HG02973 (cell line): Measurements from ENCODE around the gene OR10G7.

ENCODE experiments used
- ATAC-seq: cut with Tn5 transposase; IDR thresholded peaks from one replicate; pipeline ENCODE4 v1.9.1; 2021; ENCODE audit warnings: moderate library complexity; ENCODE audit not compliant: unreplicated experiment

The OR10G7 gene, protein sequence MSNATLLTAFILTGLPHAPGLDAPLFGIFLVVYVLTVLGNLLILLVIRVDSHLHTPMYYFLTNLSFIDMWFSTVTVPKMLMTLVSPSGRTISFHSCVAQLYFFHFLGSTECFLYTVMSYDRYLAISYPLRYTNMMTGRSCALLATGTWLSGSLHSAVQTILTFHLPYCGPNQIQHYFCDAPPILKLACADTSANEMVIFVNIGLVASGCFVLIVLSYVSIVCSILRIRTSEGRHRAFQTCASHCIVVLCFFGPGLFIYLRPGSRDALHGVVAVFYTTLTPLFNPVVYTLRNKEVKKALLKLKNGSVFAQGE

DNA sequence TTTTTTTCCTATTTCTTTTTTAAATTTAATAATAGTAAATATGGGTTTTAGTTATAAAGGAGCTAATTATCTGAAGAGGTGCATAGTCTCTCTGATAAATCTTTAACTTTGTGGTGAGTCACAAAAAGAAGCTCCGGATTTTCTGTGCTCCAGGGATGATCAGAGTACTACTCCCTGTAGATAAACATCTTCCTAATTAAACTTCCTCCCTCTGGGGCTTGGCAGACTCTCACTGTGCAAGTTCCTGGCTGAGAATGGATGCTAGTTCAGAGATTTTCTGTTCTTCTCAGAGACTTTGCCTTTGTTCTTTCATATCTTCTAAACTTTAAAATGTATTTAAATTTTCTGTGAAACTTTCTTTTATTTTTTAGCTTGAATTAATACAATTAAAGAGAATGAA is at the start of gene OR10G7:
Gene OR10G7, minus strand, starts transcription at position 72 of the 400 bp plus-strand sequence. CDS start 2,324 bp downstream, outside the sequence.
- ATAC-seq, result no peak

DNA sequence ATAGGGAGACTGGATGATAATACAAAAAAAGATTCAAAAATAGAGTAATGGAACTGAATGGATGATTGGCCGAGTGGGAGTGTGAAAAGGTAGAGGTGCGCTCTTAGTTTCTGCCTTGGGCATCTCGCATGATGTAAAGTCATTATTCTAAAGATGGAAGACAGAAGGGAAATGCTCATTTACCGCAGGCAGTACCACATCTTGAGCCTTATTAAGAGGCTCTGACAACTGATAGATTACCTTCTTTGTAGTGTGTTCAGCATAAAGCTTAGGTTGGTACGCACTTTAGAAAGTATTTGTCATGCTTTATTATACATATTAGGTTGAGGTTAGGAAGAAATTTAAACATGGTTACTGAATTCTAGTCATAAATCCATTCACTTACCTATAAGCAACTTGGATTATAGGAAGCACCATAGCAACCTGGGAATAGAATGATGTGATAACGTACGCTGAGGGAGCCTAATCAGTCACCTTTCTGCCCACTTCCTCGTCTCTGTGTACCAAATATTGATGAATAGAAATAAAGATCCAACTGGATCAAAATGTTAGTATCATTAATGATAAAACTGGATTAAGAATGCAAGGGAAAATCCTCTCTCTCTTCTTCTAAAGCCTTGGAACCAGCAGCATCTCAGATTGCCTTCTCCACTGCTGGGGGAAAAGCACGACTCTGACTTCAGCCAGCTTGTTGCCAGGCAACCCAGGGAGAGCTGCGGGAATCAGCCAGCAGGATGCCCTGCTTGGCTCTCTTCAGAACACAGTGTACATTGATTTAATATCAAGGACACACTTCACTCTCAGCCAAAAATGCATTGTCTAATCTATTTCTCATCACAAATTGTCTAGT is 45.1 kb upstream of the OR10G7 start:
- ATAC-seq, result no peak

DNA sequence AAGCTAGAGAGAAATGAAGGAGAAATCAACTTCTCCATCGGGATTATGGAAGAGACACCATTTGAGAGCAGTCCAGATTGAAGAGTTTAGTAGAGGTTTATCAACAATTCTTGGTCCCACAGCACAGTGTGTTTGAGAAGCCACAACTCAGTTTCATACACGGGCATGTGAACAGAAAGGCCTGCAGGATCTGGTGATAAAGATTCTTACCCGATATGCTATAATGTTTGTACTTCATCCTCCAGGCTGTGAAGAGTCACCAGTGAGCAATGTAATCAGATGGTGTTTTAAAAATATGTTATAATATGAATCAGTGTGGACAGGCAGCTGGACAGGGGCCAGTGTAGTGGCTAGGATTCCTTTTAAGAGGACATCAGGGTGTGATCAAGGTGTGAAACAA is 44.5 kb upstream of the OR10G7 start:
- ATAC-seq, result no peak

DNA sequence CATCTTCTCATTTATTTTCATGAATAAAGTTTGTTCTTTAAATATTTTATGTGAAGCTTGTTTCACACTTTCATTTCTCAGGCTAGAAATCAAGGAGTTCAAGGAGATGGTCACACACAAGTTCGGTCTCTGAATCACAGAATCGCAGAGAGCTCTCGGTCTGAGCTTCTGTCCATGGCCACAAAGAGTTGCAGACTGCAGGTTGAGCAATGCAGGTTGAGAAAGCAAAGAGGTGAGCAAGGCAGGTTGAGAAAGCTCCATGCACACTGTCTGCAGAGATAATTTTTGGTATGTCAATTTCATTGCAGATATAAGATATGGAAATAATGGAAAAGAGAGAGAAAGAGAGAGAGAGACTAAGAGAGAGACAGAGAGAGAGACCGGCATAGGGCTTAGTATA is 41.2 kb upstream of the OR10G7 start:
- ATAC-seq, result no peak

DNA sequence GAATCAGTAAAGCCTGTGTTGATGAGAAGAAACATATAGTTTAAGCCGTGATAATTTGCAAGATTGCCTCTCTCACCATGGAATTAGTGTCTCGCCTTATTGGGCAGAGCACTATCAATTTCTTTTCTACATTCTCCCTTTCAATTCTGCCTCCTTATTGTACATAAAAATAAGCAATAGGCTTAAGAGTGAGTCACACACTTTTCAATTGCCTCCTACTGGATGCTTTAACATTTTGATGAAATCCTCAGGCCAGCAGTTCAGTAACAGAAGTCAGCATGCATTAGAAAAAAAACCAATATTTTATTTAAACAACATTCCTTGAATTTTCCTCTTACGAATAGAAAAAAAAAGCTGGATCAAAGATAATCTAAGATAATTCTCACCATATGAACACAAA is 40.4 kb upstream of the OR10G7 start:
- no peak for ATAC-seq

DNA sequence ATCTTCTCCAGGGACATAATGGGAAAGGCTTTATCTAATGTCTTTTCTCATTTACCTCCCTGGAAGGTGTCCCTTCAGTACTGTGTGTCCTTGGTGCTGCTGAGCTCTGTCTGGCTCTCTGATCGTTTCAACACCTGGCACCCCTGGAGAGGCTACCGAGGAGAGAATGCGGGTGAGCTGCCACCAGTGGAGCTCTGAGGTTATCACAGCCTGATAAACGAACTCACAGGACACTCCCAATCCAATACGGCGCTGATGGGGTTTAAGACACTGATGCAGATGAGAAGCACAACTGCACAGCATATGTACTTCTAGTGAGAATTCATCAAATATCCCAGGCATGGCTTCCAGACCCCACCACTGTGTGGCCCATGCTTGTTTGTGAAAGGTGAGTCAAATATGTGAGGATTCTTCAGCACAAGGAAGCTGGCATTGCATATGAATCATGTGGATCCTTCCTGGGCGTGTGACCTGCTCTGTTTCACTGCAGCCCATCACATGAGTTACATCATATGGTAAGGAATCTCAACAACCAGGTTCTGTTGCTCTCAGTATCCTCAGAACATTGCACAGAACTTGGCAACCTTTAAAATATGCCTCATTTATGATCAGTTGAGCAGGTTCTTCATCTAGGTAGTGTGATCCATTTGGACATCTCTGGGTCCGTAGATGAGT is 39.3 kb upstream of the OR10G7 start:
- no peak for ATAC-seq

DNA sequence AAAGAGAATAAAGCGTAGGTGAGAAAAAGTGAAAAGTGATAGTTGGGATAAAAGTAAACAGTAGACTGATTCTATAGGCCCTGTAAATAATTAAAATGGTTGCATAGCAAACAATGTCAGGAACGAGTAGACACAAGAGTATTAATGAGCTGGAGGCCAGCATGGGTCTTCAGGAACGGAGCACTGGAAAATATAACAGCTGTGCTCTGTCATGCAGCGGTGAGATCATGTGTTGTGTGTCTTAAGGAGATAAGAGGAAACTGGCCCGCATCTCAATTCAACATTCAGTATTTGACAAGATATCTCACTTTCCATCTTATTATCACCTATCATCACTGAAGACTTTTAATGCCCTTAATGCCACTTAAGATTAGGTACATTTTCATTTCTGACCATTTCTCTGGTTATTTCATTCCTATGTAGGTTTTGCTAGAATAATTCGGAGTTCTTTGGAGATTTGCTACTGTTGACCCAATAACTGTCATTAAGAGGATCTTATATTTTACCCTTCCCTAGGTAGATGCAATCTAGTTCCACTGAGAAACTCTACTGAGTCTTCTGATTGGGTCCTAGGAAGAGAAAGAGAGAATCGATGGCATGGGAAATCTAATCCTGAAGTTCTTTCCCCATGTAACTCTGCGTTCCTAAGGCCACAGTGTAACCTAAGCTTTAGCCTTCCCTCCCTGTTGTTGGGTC is 38.7 kb upstream of the OR10G7 start:
- ATAC-seq, result no peak

DNA sequence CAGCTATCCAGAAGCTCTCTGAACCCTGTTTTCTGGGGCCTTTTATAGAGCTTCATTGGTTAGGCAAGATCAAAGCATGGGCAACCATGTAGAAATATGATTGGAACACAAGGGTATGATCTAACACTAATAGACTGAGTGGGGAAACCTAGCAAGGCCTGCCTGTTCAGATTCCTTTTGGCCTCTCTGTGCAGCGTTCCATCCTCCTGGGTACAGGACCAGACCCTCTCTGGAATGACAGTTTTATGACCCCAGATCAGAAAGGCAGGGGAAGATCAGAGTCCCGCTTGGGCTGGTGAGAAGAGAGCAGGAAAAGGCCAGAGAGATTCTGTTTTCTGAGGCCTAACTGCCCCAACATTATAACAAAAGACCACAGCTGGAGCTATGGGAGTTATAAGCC is 37.5 kb upstream of the OR10G7 start:
- no peak for ATAC-seq

DNA sequence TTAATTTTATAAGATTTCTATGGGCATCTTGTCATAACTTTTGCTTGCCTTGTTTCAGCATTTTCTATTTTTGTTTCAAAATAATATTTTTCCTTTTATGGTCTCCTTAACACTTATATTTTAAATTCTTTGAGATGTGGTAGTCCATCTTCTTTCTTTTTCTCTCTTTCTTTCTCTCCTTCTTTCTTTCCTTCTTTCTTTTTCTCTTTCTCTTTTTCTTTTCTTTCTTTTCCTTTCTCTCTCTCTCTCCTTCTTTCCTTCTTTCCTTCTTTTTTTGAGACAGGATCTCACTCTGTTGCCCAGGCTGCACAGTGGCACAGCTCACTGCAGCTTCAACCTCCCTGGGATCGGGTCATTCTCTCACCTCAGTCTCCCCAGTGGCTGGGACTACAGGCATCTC is 36.1 kb upstream of the OR10G7 start:
- ATAC-seq, result no peak

DNA sequence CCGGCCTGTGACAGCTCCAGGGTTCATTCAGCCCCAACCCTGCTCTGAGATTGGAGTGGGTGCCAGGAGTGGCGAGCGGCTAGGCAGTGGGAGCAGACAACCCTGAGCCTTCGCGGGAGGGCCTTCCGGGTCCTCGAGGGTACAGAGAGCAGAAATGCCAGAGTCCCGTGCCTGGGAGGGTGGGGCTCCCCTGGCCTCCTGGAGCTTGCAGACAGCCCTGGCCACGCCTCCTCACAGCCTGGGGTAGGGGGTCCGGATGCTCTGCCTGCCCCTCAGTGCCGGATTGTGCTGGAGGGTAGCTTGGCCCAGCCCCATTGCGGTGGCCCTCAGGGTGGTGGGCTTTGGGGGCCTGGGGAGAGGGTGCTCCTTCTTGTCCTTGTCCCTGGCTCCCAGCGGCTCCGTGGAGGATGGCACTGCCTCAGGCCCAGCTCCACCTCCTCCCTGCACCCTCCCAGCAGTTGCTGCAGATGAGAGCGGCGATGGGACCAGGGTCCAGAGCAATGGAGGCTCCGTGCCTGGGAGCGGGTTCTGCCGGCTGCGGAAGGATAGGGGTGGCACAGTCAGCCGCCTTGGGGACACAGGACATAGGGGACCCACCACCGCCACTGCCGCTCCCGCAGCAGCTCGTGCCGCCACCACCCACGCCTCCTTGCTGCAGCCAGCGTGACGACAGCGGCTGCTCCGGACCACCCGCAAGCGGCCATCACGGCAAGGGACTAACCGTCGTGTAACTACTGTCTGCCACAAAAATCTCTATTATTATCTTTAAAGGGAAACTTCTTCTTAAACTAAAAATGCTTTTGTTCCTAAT is 34.9 kb upstream of the OR10G7 start:
- ATAC-seq, result peak; percentile 64

DNA sequence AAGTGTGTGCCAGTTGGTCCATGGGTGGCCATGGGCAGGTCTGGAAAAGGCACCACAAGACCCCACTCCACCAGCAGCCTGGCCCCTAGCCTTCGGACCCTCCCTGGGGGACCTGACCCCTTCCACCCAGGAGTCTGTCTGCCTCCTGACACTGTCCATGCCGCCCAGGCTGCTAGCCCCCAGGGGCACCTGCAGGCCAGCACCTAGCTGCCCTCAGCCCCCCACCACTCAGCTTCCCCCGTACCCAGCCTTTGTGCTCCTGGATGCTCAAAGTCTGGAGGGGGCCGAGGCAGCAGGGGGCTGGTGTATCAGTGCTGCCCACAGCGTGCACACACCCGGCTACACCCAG is 34.3 kb upstream of the OR10G7 start:
- ATAC-seq, result no peak

DNA sequence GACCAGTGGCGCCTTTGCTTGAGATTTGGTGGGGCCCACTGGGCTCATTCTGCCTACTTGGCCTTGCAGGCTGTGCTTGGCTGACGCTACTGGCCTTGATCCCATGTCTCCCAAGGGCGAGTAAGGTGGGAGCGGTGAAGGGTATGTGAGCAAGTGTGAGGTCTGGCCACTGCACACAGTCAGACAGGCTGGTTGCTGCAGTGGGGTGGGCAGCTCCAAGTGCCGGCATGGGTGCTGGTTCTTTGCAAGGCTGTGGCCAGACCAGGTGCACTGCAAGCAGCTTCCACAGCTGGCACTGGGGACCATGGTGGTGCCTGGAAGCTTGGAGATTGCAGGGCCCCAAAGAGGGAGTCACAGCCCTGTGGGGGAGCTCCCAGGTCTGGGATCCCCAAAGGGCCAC is 33.4 kb upstream of the OR10G7 start:
- no peak for ATAC-seq

DNA sequence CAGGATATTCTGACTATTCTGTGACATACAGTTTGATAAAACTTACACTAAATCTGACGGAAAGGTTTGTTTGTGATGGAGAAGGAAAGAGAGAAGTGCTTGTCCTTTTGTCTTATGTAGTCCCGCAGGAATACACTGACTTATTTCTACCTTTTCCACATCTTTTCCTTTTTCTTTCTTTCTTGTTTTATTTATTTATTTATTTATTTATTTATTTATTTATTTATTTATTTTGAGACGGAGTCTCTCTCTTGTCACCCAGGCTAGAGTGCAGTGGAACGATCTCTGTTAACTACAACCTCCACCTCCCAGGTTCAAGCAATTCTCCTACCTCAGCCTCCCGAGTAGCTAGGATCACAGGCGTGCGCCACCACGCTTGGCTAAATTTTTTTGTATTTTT is 31.0 kb upstream of the OR10G7 start:
- no peak for ATAC-seq

DNA sequence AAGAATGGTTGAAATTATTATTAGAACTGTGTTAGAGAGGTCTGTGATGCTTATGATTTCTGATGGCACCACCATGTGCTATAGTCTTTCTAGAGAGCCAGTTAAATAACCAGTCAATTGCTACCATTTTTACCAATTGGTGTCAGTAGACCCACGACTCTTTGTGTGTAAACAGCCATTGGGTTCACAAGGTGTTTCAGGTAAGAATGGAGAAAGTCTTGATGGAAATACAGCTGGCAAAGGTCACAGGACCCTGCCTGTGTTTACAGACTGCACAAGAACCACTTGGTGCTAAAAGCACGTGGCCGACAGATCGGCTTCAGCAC is 30.5 kb upstream of the OR10G7 start:
- no peak for ATAC-seq

DNA sequence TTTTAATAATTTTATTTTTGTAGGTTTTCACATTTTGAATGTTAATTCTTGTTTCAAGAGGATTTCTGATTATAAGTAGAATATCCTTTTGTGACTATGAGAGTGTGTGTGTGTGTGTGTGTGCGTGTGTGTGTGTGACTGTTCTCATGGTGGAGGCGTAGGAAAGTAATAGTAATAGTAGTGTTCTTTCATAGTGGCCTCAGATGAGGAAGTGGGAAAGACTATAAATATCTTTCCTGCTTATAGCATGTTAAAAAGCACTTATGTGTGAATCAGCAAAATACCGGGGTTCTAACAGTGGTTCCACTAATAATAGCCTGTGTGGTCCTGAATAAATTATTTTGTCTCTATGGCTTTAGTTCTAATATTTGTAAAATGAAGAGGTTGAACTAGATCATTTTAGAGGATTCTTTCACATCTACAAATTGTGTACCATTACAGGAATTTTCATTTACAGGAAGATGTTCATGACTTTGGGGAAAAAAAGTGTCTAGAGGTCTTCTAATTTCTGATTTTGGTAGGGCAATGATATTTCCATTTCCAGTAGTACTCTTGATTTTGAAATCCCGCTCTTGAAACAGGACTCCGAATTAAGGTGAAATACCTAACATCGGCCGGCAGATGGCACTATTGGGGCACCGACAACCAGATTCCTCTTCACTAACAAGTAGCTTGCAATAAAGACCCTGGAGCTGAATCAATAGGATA is 29.9 kb upstream of the OR10G7 start:
- ATAC-seq, result peak; percentile 93

DNA sequence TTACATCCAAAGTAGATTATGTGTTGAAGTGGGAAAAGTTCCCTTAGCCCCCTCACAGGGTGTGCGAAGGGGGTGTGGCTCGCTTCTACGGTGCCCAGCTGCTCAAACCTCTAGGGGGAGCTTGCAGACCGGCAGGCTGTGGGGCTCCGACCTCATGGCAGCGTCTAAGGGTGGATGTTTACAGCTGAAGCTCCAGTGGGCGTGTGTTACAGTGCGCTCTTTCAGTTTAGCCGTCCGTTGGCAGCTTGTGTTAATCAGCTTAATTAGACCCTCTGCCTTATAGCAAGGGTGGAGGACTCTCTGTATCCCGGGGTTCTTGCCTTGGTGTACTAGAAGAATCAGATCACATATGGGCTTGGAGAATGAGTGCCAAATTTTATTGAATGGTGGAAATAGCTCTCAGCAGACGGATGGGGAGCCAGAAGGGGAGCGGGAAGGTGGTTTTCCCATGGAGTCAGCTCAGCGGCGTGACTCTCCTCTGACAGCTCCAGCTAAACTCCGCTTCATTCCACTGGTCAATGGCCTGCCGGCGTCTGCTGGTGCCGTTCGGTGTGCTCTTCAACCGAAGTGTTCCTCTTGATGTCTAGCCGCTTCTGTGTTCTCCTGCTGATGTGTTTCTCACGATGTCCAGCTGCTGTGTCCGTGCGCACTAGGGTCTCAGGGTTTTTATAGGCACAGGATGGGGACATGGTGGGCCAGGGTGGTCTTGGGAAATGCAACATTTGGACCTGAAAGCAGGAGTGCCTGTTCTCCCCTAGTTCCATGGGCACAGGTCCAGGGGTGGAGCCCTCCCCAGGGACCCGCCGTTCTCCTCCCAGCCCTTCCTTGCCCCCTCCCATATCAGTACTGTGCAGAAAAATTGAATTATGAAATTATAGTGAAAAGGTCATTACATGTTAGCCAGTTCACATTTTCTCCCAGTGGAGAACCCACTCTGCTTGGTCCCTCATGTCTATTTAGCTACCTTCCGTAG is 28.6 kb upstream of the OR10G7 start:
- ATAC-seq, result peak; percentile 54

DNA sequence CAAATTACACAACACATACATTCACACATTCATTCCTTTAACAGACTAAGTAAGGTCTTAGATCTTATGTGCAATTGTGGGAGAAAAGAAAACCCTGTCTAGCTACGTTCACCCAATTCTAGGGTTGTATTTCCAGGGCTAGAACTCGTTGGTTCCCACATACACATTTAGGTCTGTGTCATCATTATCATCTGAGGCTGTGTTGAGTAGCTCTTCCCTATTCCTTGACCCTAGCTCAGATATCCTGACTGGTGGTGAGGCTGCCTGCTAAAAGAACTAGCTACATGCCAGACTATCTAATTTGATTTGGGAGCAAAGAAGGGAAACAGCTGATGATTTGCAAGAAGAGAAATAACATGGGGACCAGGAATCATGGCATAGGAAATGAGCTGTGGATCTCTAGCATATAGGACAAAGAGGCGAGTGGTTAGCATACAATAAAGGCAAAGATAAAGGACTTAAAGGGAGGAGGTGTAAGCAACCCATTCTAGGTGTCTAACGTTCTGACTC is 27.5 kb upstream of the OR10G7 start:
- no peak for ATAC-seq

DNA sequence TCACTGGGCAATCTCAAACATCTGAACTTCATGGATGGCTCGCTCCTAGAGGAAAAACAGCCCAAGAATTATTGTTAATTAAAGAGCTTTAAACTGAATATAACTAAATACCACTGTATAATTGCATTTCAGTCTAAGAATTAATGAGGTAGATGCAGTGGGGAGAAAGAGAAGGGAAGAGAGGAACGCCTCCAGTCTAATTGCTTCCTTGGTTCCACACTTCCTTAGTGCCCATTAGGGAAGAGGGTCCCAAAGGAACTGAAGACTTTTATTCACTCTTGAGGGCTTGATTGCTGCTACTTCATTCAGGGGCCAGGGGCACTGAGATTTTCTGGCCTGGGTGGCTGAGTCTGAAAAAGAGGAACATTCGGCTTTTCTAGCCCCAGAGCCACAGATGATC is 11.8 kb upstream of the OR10G7 start:
- no peak for ATAC-seq

DNA sequence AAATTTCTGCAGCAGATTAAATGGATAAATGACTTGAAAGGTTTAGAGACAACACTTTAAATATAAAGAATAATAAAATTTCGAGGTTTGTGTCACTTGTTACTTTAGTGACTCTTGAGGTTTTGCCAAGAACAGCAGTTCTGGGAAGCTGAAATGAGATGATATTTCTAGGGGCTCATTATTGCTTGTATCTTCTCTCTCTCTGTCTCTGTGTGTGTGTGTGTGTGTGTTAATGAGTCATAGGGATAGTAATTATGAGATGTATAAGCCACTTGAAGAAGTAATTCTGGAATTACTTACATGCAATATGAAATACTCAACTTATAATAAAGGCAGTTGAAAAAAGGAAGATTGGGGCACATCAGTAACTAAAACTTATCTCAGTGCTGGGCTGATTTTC is 9.6 kb upstream of the OR10G7 start:
- no peak for ATAC-seq
